ENCODE measurements around the gene ZBTB5.

Gene ZBTB5

DNA sequence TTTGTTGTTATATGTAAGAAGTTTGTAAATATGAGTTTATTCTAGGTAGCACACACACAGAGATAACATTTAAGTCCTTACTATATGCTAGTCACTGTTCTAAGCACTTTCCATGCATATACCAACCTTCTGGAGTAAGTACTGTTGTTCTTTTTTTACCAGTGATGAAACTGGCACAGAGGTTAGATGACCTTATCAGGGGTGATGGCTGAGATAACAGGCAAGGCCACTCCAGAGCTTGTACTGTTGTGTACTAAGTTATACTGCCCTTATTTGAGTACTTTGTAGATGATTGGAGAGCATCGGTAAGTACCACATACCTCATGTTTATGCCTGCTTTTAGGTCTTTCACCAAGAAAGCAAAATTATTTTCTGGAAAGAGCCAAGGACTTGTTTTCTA lies 26.7 kb upstream of the ZBTB5 start:
- Histone ChIP-seq H3K36me3 (ENCODE audit: insufficient read depth, low read length) (peaks cover 87% of the 10 kb centered on the region), H3K9ac (ENCODE audit: low read depth, low read length) (no peak overlapping the region), H3K79me2 (ENCODE audit: insufficient read depth, low read length) (peaks cover 18% of the 10 kb centered on the region), H2AFZ (ENCODE audit: low read depth, low read length) (no peak overlapping the region), H3K9me3 (ENCODE audit: insufficient read depth, low read length, severe bottlenecking) (no peaks in the 10 kb centered on the region), H3K4me1 (ENCODE audit: insufficient read depth, low read length) (peaks cover 20% of the 10 kb centered on the region), H3K27me3 (ENCODE audit: insufficient read depth, low read length, poor library complexity) (no peaks in the 10 kb centered on the region), H3K4me3 (ENCODE audit: low read depth in 1 of 2, low read length in 2 of 2) (no peak overlapping the region), H4K20me1 (ENCODE audit: insufficient read depth, low read length) (peaks cover 8% of the 10 kb centered on the region), H3K27ac (ENCODE audit: low read length) (no peak overlapping the region), H3K4me2 (ENCODE audit: insufficient read depth, low read length) (no peak overlapping the region)
- no peak for DNase-seq
- ATAC-seq (ENCODE audit: insufficient read depth, low read depth): no peak
- TF ChIP-seq EZH2 (IDR thresholded peaks at IDR 0.05; ENCODE audit: borderline replicate concordance, low read depth, low read length, severe bottlenecking) (no peak), CTCF (IDR thresholded peaks at IDR 0.05; ENCODE audit: borderline replicate concordance, extremely low read depth, low read length, poor library complexity, severe bottlenecking) (no peak)

DNA sequence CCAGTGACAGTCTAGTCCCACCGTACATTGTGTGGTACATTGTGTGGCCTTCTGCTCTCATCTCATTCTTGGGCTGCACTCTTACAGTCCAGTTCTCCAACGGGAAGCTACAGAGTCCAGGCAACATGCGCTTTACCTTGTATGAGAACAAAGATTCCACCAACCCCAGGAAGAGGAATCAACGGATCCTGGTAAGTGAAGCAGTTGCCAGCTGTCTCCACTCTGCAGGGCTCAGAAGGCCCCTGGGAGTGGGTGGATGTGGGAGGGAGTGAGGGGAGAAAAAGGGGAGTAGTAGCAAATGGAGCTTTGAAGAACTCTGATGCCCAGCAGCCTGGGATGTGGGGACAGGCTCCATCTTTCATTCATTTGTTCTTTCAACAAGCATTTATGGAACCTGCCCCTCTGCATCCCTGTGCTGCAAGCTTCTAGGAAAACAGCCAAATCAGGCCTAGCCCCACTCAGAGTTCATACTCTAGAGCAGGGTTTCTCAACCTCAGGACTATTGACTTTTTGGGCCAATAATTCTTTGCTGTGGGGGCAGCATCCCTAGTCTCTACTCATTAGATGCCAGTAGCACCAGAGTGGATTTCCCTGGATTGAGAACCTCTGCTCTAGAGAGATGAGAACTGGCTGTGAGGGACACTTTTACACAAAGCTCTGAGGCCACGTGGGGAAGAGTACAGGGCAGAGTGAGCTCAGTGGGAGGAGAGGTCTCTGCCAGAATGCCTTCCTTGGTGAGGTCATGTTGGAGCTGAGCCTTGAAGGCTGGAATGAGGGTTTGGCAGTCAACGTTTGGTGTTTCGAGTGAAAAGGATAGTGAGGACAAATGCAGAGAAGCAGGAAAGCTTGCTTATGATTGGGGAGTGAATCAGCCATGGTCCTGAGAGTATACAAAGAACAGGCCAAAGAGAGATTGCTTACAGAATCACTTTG lies 21.6 kb upstream of the ZBTB5 start:
- H4K20me1 ChIP-seq (ENCODE audit: insufficient read depth, low read length): peaks cover 4% of the 10 kb centered on the region; the same call in 1 of the 2 replicates
- peaks cover 29% of the 10 kb centered on the region for H3K79me2 ChIP-seq (ENCODE audit: insufficient read depth, low read length)
- H3K27me3 ChIP-seq (ENCODE audit: insufficient read depth, low read length, poor library complexity): no peaks in the 10 kb centered on the region
- H3K9ac ChIP-seq (ENCODE audit: low read depth, low read length): peak overlapping the region; percentile 74
- peak overlapping the region; percentile 74 for H3K27ac ChIP-seq (ENCODE audit: low read length)
- ATAC-seq (ENCODE audit: insufficient read depth, low read depth) (0 out of 3 replicates have a peak, but pooled peaks have one; percentile 2), DNase-seq (peak; percentile 25)
- peaks cover 36% of the 10 kb centered on the region for H3K4me1 ChIP-seq (ENCODE audit: insufficient read depth, low read length)
- H3K4me2 ChIP-seq (ENCODE audit: insufficient read depth, low read length): peak overlapping the region; percentile 75
- H2AFZ ChIP-seq (ENCODE audit: low read depth, low read length): peak overlapping the region; percentile 74
- H3K36me3 ChIP-seq (ENCODE audit: insufficient read depth, low read length): peaks cover 43% of the 10 kb centered on the region; the same call in 1 of the 2 replicates
- TF ChIP-seq EZH2 (IDR thresholded peaks at IDR 0.05; ENCODE audit: borderline replicate concordance, low read depth, low read length, severe bottlenecking) (no peak), CTCF (IDR thresholded peaks at IDR 0.05; ENCODE audit: borderline replicate concordance, extremely low read depth, low read length, poor library complexity, severe bottlenecking) (no peak)
- H3K9me3 ChIP-seq (ENCODE audit: insufficient read depth, low read length, severe bottlenecking): no peaks in the 10 kb centered on the region
- peak overlapping the region; percentile 29 to 74; a peak in 3 of 4 replicates for H3K4me3 ChIP-seq (ENCODE audit: low read depth in 1 of 2, low read length in 2 of 2)

DNA sequence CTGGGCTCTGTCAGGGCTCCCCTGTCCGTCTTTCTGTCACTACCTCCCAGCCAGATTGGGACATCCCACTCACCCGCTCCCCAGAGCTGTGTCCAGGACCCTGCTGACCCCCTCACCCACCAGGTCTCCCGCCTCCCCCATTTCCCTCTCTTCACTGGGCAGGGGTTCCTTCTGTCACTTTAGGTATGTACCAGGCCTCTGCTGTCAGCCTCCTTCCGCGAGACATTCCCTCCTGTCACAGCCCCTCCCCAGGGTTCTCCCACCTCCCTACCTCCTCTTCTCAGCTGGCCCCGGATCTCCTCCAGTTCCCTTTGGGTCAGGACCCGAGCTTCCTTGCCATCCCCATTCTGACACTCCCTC lies 21.0 kb upstream of the ZBTB5 start:
- peaks cover 29% of the 10 kb centered on the region for H3K79me2 ChIP-seq (ENCODE audit: insufficient read depth, low read length)
- peak overlapping the region; percentile 29 to 74; a peak in 3 of 4 replicates for H3K4me3 ChIP-seq (ENCODE audit: low read depth in 1 of 2, low read length in 2 of 2)
- peaks cover 4% of the 10 kb centered on the region; the same call in 1 of the 2 replicates for H4K20me1 ChIP-seq (ENCODE audit: insufficient read depth, low read length)
- H3K36me3 ChIP-seq (ENCODE audit: insufficient read depth, low read length): peaks cover 38% of the 10 kb centered on the region; the same call in 1 of the 2 replicates
- DNase-seq (no peak), ATAC-seq (ENCODE audit: insufficient read depth, low read depth) (0 out of 3 replicates have a peak, but pooled peaks have one; percentile 1)
- H2AFZ ChIP-seq (ENCODE audit: low read depth, low read length): peak overlapping the region; percentile 74
- H3K9me3 ChIP-seq (ENCODE audit: insufficient read depth, low read length, severe bottlenecking): no peaks in the 10 kb centered on the region
- H3K27me3 ChIP-seq (ENCODE audit: insufficient read depth, low read length, poor library complexity): no peaks in the 10 kb centered on the region
- peaks cover 36% of the 10 kb centered on the region for H3K4me1 ChIP-seq (ENCODE audit: insufficient read depth, low read length)
- peak overlapping the region; percentile 74 for H3K27ac ChIP-seq (ENCODE audit: low read length)
- peak overlapping the region; percentile 74 for H3K9ac ChIP-seq (ENCODE audit: low read depth, low read length)
- peak overlapping the region; percentile 75 for H3K4me2 ChIP-seq (ENCODE audit: insufficient read depth, low read length)
- no peak for TF ChIP-seq CTCF (IDR thresholded peaks at IDR 0.05; ENCODE audit: borderline replicate concordance, extremely low read depth, low read length, poor library complexity, severe bottlenecking)

All from DND-41 (cell line).